Measurements from ENCODE around the gene MALL. TPM values are rescaled to one million over a fixed set of nuclear protein-coding genes. Genes with fewer than 3 reads are reported as not detected.
"Not testable (repeated sequence)": the region's sequence is repeated elsewhere in the genome, so short reads cannot be mapped to it uniquely, and the experiment has no call there.

Gene MALL
- total and polyA plus RNA-seq, 2 of the 13 experiments (the other 11 are each of a cell fraction or from before 2014, with no cell fraction given): not detected

DNA sequence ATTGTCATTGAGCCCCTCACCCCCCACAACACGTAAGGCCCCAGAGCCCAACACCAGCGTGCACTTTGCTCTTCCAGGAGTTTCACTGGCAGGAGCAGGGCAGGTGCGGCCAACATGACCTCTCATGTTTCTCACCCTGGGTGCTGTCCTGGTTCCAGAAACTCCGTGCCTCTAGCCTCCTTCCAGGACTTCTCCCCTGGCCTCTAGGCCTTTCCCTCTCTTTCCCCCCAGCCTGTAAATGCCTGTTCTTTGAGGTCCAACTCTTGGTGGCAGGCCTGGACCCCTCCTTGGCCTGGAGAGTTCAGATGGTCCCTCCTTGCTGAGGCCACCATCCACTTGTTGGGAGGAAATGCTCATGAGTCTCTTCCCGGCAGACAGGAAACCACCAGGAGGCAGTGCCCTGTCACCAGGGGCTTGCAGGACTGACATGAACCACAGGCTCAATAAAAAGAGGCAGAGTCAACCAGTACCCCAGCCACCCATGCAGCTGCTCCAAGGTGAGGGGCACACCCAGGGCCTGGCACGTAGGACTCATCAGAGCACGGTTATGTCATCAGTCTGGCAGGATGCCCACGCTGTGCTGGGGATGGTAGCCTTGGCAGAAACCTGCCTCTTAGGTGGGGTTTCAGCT is 1.5 kb downstream of the MALL start (continued):
- TF ChIP-seq, protein P1, sequence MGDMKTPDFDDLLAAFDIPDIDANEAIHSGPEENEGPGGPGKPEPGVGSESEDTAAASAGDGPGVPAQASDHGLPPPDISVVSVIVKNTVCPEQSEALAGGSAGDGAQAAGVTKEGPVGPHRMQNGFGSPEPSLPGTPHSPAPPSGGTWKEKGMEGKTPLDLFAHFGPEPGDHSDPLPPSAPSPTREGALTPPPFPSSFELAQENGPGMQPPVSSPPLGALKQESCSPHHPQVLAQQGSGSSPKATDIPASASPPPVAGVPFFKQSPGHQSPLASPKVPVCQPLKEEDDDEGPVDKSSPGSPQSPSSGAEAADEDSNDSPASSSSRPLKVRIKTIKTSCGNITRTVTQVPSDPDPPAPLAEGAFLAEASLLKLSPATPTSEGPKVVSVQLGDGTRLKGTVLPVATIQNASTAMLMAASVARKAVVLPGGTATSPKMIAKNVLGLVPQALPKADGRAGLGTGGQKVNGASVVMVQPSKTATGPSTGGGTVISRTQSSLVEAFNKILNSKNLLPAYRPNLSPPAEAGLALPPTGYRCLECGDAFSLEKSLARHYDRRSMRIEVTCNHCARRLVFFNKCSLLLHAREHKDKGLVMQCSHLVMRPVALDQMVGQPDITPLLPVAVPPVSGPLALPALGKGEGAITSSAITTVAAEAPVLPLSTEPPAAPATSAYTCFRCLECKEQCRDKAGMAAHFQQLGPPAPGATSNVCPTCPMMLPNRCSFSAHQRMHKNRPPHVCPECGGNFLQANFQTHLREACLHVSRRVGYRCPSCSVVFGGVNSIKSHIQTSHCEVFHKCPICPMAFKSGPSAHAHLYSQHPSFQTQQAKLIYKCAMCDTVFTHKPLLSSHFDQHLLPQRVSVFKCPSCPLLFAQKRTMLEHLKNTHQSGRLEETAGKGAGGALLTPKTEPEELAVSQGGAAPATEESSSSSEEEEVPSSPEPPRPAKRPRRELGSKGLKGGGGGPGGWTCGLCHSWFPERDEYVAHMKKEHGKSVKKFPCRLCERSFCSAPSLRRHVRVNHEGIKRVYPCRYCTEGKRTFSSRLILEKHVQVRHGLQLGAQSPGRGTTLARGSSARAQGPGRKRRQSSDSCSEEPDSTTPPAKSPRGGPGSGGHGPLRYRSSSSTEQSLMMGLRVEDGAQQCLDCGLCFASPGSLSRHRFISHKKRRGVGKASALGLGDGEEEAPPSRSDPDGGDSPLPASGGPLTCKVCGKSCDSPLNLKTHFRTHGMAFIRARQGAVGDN (CRISPR knock-in tag; IDR thresholded peaks at IDR 0.05): peak; percentile 58
- TF ChIP-seq, protein P2, sequence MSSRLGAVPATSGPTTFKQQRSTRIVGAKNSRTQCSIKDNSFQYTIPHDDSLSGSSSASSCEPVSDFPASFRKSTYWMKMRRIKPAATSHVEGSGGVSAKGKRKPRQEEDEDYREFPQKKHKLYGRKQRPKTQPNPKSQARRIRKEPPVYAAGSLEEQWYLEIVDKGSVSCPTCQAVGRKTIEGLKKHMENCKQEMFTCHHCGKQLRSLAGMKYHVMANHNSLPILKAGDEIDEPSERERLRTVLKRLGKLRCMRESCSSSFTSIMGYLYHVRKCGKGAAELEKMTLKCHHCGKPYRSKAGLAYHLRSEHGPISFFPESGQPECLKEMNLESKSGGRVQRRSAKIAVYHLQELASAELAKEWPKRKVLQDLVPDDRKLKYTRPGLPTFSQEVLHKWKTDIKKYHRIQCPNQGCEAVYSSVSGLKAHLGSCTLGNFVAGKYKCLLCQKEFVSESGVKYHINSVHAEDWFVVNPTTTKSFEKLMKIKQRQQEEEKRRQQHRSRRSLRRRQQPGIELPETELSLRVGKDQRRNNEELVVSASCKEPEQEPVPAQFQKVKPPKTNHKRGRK (CRISPR knock-in tag; IDR thresholded peaks at IDR 0.05): peak; percentile 74; the same call in 1 of the 2 replicates
- 0 out of 2 replicates have a peak, but pooled peaks have one; percentile 27 for TF ChIP-seq ZNF350 (CRISPR knock-in tag; IDR thresholded peaks at IDR 0.05; ENCODE audit: borderline replicate concordance, low read depth)

DNA sequence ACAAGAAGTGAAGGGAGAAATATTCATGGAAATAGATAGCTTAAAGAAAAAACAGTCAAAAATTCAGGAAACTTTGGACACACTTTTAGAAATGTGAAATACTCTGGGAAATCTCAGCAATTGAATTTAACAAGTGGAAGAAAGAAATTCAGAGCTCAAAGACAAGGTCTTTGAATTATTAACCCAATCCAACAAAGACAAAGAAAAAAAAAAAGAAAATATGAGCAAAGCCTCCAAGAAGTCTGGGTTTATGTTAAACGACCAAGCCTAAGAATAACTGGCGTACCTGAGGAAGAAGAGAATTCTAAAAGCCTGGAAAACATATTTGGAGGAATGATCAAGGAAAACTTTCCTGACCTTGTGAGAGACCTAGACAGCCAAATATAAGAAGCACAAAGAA is 7.3 kb downstream of the MALL start:
- H3K4me3 ChIP-seq (replicated peaks in 1 of 3; ENCODE audit: insufficient read depth in 1 of 3, low read depth in 2 of 3, low read length in 3 of 3); CTCF ChIA-PET (ENCODE audit: low intra/inter-chr PET ratio, low total read pairs): not testable (repeated sequence)

More for the DNA sequence above, 7.3 kb downstream of the MALL start:
- 66% methylated on average over 2 of the region's 2 CpGs for WGBS (ENCODE audit: low lambda C conversion rate)
- intact Hi-C loops (cut with micrococcal nuclease; ENCODE audit: unreplicated experiment); H3K27ac ChIP-seq (ENCODE audit: extremely low read length, insufficient read depth, low read length); H4K20me1 ChIP-seq (ENCODE audit: insufficient read depth, low read length); H3K79me2 ChIP-seq (ENCODE audit: insufficient read depth, low read length); POLR2A ChIA-PET; FAIRE-seq; DNase-seq (ENCODE audit: low spot score); H3K9me3 ChIP-seq (ENCODE audit: low read length); BruUV-seq (replicated peaks); H3K36me3 ChIP-seq (replicated peaks in 1 of 2; ENCODE audit: control insufficient read depth in 1 of 2, insufficient read depth in 2 of 2, low read length in 2 of 2); H3K9ac ChIP-seq (ENCODE audit: insufficient read depth, low read depth, low read length); in situ Hi-C loops (cut with HindIII; ENCODE audit: extremely low pct_ligation_motif_present, low pct_unique_long_range_greater_than_20kb); H3K4me2 ChIP-seq (ENCODE audit: low read depth, low read length); ATAC-seq; H2AFZ ChIP-seq (ENCODE audit: low read length): not testable (repeated sequence)
- peaks cover 38% of the 10 kb centered on the region for H3K4me1 ChIP-seq (ENCODE audit: insufficient read depth, low read length)
- H3K27me3 ChIP-seq (ENCODE audit: control insufficient read depth in 1 of 2, insufficient read depth in 2 of 2, low read length in 2 of 2): peaks cover 0 to 21% of the 10 kb centered on the region in 2 experiments; a peak in 3 of 5 replicates
